Esophagus muscularis mucosa (tissue), 4 donors: ENCODE data around the gene PHF3. TPM values are rescaled to one million over a fixed set of nuclear protein-coding genes. Genes with fewer than 3 reads are reported as not detected.

Source experiments
- DNase-seq: peaks from one replicate; pipeline ENCODE4 v3.0.0-alpha.2; 2017; ENCODE audit errors: extremely low spot score
- H3K27ac ChIP-seq, 4 donors: fragments of 200-600 bp; sonication (generic); replicated peaks in 1 of 4; 1 replicate in 3 of 4; 2 replicates in 1 of 4; pipeline ENCODE4 v1.5.1; 2016 to 2019; ENCODE audit warnings: mild to moderate bottlenecking in 1 of 4
- H3K27me3 ChIP-seq, 4 donors: fragments of 200-600 bp; sonication (generic); one replicate each; pipeline versions ENCODE4 v1.5.1 to v1.6.0; 2016 to 2019
- H3K36me3 ChIP-seq, 4 donors: fragments of 200-600 bp; sonication (generic); one replicate each; pipeline ENCODE4 v1.5.1; 2016 to 2019
- H3K4me1 ChIP-seq, 4 donors: fragments of 200-600 bp; sonication (generic); one replicate each; pipeline ENCODE4 v1.5.1; 2016 to 2019
- H3K4me3 ChIP-seq, 4 donors: fragments of 200-600 bp; sonication (generic); 1 replicate in 2 of 4; 2 replicates in 2 of 4; pipeline ENCODE4 v1.5.1; 2016 to 2019; ENCODE audit warnings: mild to moderate bottlenecking in 4 of 4, moderate library complexity in 1 of 4
- H3K9me3 ChIP-seq, 4 donors: fragments of 200-600 bp; sonication (generic); 1 replicate in 3 of 4; 2 replicates in 1 of 4; pipeline ENCODE4 v1.5.1; 2016 to 2019
- CTCF ChIP-seq, 3 experiments: fragments of 200-600 bp in 2 of 3; fragments of 450-650 bp in 1 of 3; sonication (generic) in 2 of 3; IDR thresholded peaks; one replicate each; pipeline ENCODE4 v1.5.1; 2017 to 2019; ENCODE audit warnings: antibody characterized with exemption in 3 of 3, mild to moderate bottlenecking in 2 of 3, moderate library complexity in 1 of 3
- EP300 ChIP-seq: sonication (generic); formaldehyde crosslinking; IDR thresholded peaks from one replicate; pipeline ENCODE4 v1.6.1; 2017; ENCODE audit warnings: antibody characterized with exemption
- POLR2A ChIP-seq: fragments of 450-650 bp; IDR thresholded peaks from one replicate; pipeline ENCODE4 v1.6.1; 2017; ENCODE audit warnings: antibody characterized with exemption, moderate library complexity, mild to moderate bottlenecking, low read depth
- POLR2AphosphoS5 ChIP-seq, 2 donors: sonication (generic); formaldehyde crosslinking; IDR thresholded peaks; one replicate each; pipeline ENCODE4 v1.6.1; 2017; ENCODE audit warnings: antibody characterized with exemption in 2 of 2
- WGBS: methylation state at CpG from one replicate; pipeline ENCODE4 v1.1.5; 2018; 5-methylcytosine and 5-hydroxymethylcytosine counted together
- intact Hi-C: fragments of 100-400 bp; cut with DNase I; formaldehyde crosslinking; loops from one replicate; pipeline ENCODE4 v1.15.1; 2023
- small RNA-seq, 3 donors: library from RNA; depleted of rRNA; stranded (forward); fragments of <200 nt; gene quantifications; one replicate each; pipeline ENCODE3, GENCODE V24; 2016
- total RNA-seq, 4 donors: library from RNA; depleted of rRNA; stranded (reverse); fragments of >200 nt; gene quantifications; one replicate each; pipeline versions ENCODE4 v1.1.0 to v1.2.1, GENCODE V29; 2016

The PHF3 gene
- total RNA-seq, 4 donors from 2014 or later, result 55.5 to 73.1 (median 56.6) TPM

- H3K36me3 ChIP-seq, result no peaks in the 10 kb centered on the region
- TF ChIP-seq EP300 (no peak), POLR2A (no peak), POLR2AphosphoS5 (IDR thresholded peaks at IDR 0.05) (no peak), CTCF (IDR thresholded peaks at IDR 0.05) (no peak)
- H3K9me3 ChIP-seq, result peaks cover 0 to 6% (median 0%) of the 10 kb centered on the region in 4 donors
- no peaks in the 10 kb centered on the region for H3K4me1 ChIP-seq
- DNase-seq, result no peak
- WGBS, result 86% methylated on average over 1 of the region's 1 CpG
- no peak overlapping the region for H3K27ac ChIP-seq
- no peaks in the 10 kb centered on the region for H3K27me3 ChIP-seq
- intact Hi-C loops, result no loop called here
- H3K4me3 ChIP-seq, result no peak overlapping the region
Measured at GRCh38 chr6:63757826-63758225, 122.2 kb downstream of the PHF3 start.

- no peaks in the 10 kb centered on the region for H3K27me3 ChIP-seq
- no peak overlapping the region for H3K4me3 ChIP-seq
- no peak for TF ChIP-seq CTCF (IDR thresholded peaks at IDR 0.05)
- TF ChIP-seq POLR2AphosphoS5 (IDR thresholded peaks at IDR 0.05), result no peak
- no peak for TF ChIP-seq POLR2A
- no peak for TF ChIP-seq EP300
- no peak overlapping the region for H3K27ac ChIP-seq
- intact Hi-C loops, result loop anchor here (5.0 kb wide), 1 partner anchor 407 kb away; no protein-coding TSS in a partner anchor
- DNase-seq, result no peak
- no peaks in the 10 kb centered on the region for H3K4me1 ChIP-seq
- peaks cover 0 to 6% (median 0%) of the 10 kb centered on the region in 4 donors for H3K9me3 ChIP-seq
- H3K36me3 ChIP-seq, result no peaks in the 10 kb centered on the region
Measured at GRCh38 chr6:63759605-63760105, 124.1 kb downstream of the PHF3 start.

GRCh38 chr6:63760199-63760598 lies 124.6 kb downstream of the PHF3 start:
- Histone ChIP-seq H3K9me3 (peaks cover 0 to 6% (median 0%) of the 10 kb centered on the region in 4 donors), H3K4me3 (no peak overlapping the region), H3K27ac (no peak overlapping the region), H3K27me3 (no peaks in the 10 kb centered on the region), H3K4me1 (no peaks in the 10 kb centered on the region), H3K36me3 (no peaks in the 10 kb centered on the region)
- intact Hi-C loops, result loop anchor here (5.0 kb wide), 1 partner anchor 408 kb away; no protein-coding TSS in a partner anchor
- DNase-seq, result no peak
- TF ChIP-seq POLR2A (no peak), POLR2AphosphoS5 (IDR thresholded peaks at IDR 0.05) (no peak), EP300 (no peak), CTCF (IDR thresholded peaks at IDR 0.05) (no peak)

- no peaks in the 10 kb centered on the region for H3K4me1 ChIP-seq
- intact Hi-C loops, result loop anchor here (1.0 to 5.0 kb wide), 2 partner anchors 166 to 412 kb away; no protein-coding TSS in a partner anchor
- H3K27me3 ChIP-seq, result peaks cover 0 to 5% (median 0%) of the 10 kb centered on the region in 4 donors
- no peak overlapping the region for H3K4me3 ChIP-seq
- TF ChIP-seq POLR2AphosphoS5 (IDR thresholded peaks at IDR 0.05), result no peak
- TF ChIP-seq EP300, result no peak
- TF ChIP-seq POLR2A, result no peak
- TF ChIP-seq CTCF (IDR thresholded peaks at IDR 0.05), result peak; percentile 51 to 69 (median 59)
- H3K27ac ChIP-seq, result no peak overlapping the region
- no peaks in the 10 kb centered on the region for H3K36me3 ChIP-seq
- H3K9me3 ChIP-seq, result peaks cover 0 to 5% (median 0%) of the 10 kb centered on the region in 4 donors
- 25% methylated on average over 4 of the region's 4 CpGs for WGBS
- DNase-seq, result no peak
Measured at GRCh38 chr6:63764318-63764916, 128.8 kb downstream of the PHF3 start.

Small RNA genes within 50 kb of the gene (small RNA-seq; reads per million reads assigned to genes)
- gene AL513043.1, result 0 reads per million in 3 donors

Other genes with a start within 250 kb of the PHF3 start
- 10 to 100 TPM; 23.7 to 31.3 (median 27.8) TPM for gene PTP4A1, start 63.3 kb upstream of the PHF3 start, total RNA-seq